Sigmoid colon (tissue), 7 donors: ENCODE data around the gene OR5M8. TPM values are rescaled to one million over a fixed set of nuclear protein-coding genes. Genes with fewer than 3 reads are reported as not detected.

Source experiments
- DNase-seq: peaks from one replicate; pipeline ENCODE4 v3.0.0-alpha.2; 2019
- H3K27ac ChIP-seq, 4 donors: fragments of 200-600 bp; sonication (generic); one replicate each; pipeline ENCODE4 v1.5.1; 2016 to 2019; ENCODE audit warnings: mild to moderate bottlenecking in 1 of 4
- H3K27me3 ChIP-seq, 3 donors: fragments of 200-600 bp; sonication (generic); one replicate each; pipeline ENCODE4 v1.5.1; 2019; ENCODE audit warnings: mild to moderate bottlenecking in 1 of 3
- H3K36me3 ChIP-seq, 4 donors: fragments of 200-600 bp; sonication (generic); one replicate each; pipeline ENCODE4 v1.5.1; 2016 to 2019
- H3K4me1 ChIP-seq, 4 donors: fragments of 200-600 bp; sonication (generic); one replicate each; pipeline ENCODE4 v1.5.1; 2017 to 2019
- H3K4me3 ChIP-seq, 4 donors: fragments of 200-600 bp; sonication (generic); one replicate each; pipeline ENCODE4 v1.5.1; 2017 to 2019; ENCODE audit warnings: mild to moderate bottlenecking in 2 of 4, moderate library complexity in 1 of 4
- H3K9me3 ChIP-seq, 4 donors: fragments of 200-600 bp in 3 of 4; sonication (generic) in 3 of 4; one replicate each; pipeline versions ENCODE4 v1.5.1 to v1.6.1; 2013 to 2019
- EP300 ChIP-seq, 4 donors: sonication (generic); formaldehyde crosslinking; IDR thresholded peaks; one replicate each; pipeline ENCODE4 v1.6.1; 2017; ENCODE audit warnings: antibody characterized with exemption in 4 of 4
- POLR2A ChIP-seq, 2 donors: fragments of 450-650 bp; IDR thresholded peaks; one replicate each; pipeline ENCODE4 v1.6.1; 2016; ENCODE audit warnings: antibody characterized with exemption in 2 of 2, mild to moderate bottlenecking in 2 of 2, moderate library complexity in 2 of 2
- POLR2AphosphoS5 ChIP-seq, 4 donors: sonication (generic); formaldehyde crosslinking; IDR thresholded peaks; one replicate each; pipeline ENCODE4 v1.6.1; 2017; ENCODE audit warnings: antibody characterized with exemption in 4 of 4
- WGBS, 2 donors: extraction: QIAGEN DNeasy Blood & Tissue Kit; methylation state at CpG; one replicate each; pipeline ENCODE4 v1.1.7; 2013; 5-methylcytosine and 5-hydroxymethylcytosine counted together
- intact Hi-C: fragments of 100-400 bp; cut with DNase I; formaldehyde crosslinking; loops from one replicate; pipeline ENCODE4 v1.15.1; 2023
- polyA plus RNA-seq, 3 donors: library from polyadenylated mRNA; stranded (reverse); fragments of 200-250 nt; gene quantifications; one replicate each; pipeline ENCODE4 v1.2.3, GENCODE V29; 2013
- total RNA-seq, 4 donors: library from RNA; depleted of rRNA; stranded (reverse); fragments of >200 nt; gene quantifications; one replicate each; pipeline ENCODE4 v1.1.0, GENCODE V29; 2016
- TF ChIP-seq, protein P1 (sequence below), 4 experiments: fragments of 450-650 bp in 3 of 4; fragments of 200-600 bp in 1 of 4; IDR thresholded peaks; one replicate each; pipeline ENCODE4 v1.5.1; 2016 to 2019; ENCODE audit warnings: antibody characterized with exemption in 4 of 4, mild to moderate bottlenecking in 3 of 4, moderate library complexity in 2 of 4
- donor health status: healthy with polysubstance abuse.
- donor health status: Bipolar disorder and iron deficiency.
- donor health status: healthy.

Gene OR5M8
- total and polyA plus RNA-seq, 7 donors, result not detected

DNA sequence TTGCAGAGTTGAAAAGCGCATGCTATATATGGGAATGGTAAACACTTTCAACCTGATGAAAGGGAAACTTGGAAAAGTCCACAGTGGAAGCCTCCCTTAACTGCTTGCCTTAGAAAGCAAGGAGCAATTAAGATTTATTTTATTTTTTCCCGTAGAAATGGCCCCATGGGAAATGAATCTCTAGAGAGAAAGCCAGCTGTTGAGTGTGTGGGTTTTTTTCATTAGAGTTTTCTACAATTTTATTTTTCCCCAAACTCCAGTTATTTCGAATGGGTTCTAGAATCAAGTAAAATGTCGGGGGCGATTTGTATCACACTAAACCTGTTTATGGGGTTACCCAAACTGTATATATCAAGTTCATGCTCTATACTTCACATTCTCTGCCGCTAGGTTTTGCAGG is 17.9 kb downstream of the OR5M8 start, which contains the start of gene OR5M3:
OR5M3 (minus strand) TSS at position 101 of the 400 bp plus-strand sequence. CDS start 2,855 bp downstream, outside the sequence.
- Histone ChIP-seq H3K4me1 (no peaks in the 10 kb centered on the region), H3K27me3 (no peaks in the 10 kb centered on the region), H3K27ac (no peak within 1 kb of the TSS), H3K36me3 (no peaks in the 10 kb centered on the region), H3K4me3 (no peak within 1 kb of the TSS), H3K9me3 (no peaks in the 10 kb centered on the region)
- intact Hi-C loops, result no loop called here
- DNase-seq, result no peak
- WGBS, 2 donors, result 82 to 86% methylated on average over 6 of the region's 6 CpGs
- no peak for TF ChIP-seq POLR2A (IDR thresholded peaks at IDR 0.05)
- TF ChIP-seq EP300 (IDR thresholded peaks at IDR 0.05), result no peak
- TF ChIP-seq, protein P1, sequence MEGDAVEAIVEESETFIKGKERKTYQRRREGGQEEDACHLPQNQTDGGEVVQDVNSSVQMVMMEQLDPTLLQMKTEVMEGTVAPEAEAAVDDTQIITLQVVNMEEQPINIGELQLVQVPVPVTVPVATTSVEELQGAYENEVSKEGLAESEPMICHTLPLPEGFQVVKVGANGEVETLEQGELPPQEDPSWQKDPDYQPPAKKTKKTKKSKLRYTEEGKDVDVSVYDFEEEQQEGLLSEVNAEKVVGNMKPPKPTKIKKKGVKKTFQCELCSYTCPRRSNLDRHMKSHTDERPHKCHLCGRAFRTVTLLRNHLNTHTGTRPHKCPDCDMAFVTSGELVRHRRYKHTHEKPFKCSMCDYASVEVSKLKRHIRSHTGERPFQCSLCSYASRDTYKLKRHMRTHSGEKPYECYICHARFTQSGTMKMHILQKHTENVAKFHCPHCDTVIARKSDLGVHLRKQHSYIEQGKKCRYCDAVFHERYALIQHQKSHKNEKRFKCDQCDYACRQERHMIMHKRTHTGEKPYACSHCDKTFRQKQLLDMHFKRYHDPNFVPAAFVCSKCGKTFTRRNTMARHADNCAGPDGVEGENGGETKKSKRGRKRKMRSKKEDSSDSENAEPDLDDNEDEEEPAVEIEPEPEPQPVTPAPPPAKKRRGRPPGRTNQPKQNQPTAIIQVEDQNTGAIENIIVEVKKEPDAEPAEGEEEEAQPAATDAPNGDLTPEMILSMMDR (IDR thresholded peaks at IDR 0.05), result no peak
- no peak for TF ChIP-seq POLR2AphosphoS5 (IDR thresholded peaks at IDR 0.05)

DNA sequence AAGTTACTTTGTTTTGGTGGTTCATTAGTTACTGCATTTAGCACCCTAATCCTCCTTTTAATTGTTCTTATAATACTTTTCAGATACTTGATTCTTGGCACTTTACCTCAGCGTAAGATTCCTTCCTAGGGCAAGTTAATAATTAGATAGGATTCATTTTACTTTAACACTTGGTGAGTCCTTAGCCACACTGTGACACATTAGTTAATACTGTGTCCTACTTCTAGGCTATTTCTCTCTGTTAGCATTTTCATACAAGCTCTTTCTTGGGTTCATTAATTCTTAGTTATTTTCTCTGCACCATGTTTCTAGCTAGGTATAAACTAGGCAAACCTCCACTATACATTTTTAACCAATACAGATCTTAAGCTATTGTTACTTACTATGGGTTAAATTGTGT is 34.1 kb downstream of the OR5M8 start:
- no peak for DNase-seq
- H3K36me3 ChIP-seq, result no peaks in the 10 kb centered on the region
- H3K4me3 ChIP-seq, result no peak overlapping the region
- TF ChIP-seq POLR2A (IDR thresholded peaks at IDR 0.05) (no peak), EP300 (IDR thresholded peaks at IDR 0.05) (no peak), POLR2AphosphoS5 (IDR thresholded peaks at IDR 0.05) (no peak)
- TF ChIP-seq, protein P1 (IDR thresholded peaks at IDR 0.05), result no peak
- no peaks in the 10 kb centered on the region for H3K4me1 ChIP-seq
- H3K27me3 ChIP-seq, result no peaks in the 10 kb centered on the region
- intact Hi-C loops, result no loop called here
- H3K27ac ChIP-seq, result no peak overlapping the region
- 89 to 94% methylated on average over 1 of the region's 1 CpG for WGBS, 2 donors
- H3K9me3 ChIP-seq, result no peaks in the 10 kb centered on the region

DNA sequence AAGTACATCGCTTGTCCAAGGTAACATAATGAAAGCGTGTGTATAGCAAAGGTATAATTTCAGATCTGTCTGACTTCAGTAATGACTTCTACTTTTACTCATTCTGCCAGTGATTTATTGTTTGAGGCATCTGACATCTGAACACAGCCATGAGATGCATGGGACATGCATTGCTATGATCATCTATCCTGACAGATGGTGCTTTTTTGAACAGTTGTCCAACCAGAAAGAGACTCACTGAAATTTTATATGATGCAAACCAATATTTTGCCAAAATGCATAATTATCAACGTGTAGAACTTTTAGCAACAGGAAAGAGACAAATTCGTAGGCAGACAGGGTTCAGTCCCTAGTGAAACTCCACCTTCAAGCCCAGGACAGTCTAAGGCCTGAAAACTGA is 37.6 kb downstream of the OR5M8 start:
- no peaks in the 10 kb centered on the region for H3K36me3 ChIP-seq
- H3K4me1 ChIP-seq, result no peaks in the 10 kb centered on the region
- no peaks in the 10 kb centered on the region for H3K9me3 ChIP-seq
- H3K27ac ChIP-seq, result no peak overlapping the region
- intact Hi-C loops, result no loop called here
- H3K27me3 ChIP-seq, result no peaks in the 10 kb centered on the region
- WGBS, 2 donors, result 80 to 85% methylated on average over 4 of the region's 4 CpGs
- no peak for DNase-seq
- TF ChIP-seq EP300 (IDR thresholded peaks at IDR 0.05), result no peak
- TF ChIP-seq, protein P1 (IDR thresholded peaks at IDR 0.05), result no peak
- TF ChIP-seq POLR2AphosphoS5 (IDR thresholded peaks at IDR 0.05), result no peak
- TF ChIP-seq POLR2A (IDR thresholded peaks at IDR 0.05), result no peak
- no peak overlapping the region for H3K4me3 ChIP-seq

Other genes with a start within 250 kb of the OR5M8 start
- not detected for gene OR5T3, start 239.1 kb downstream of the OR5M8 start, total RNA-seq
- gene OR5T3, start 239.1 kb downstream of the OR5M8 start, polyA plus RNA-seq, result not detected
- gene OR5T1, start 217.2 kb downstream of the OR5M8 start, total RNA-seq, result not detected
- gene OR5T1, start 217.2 kb downstream of the OR5M8 start, polyA plus RNA-seq, result not detected
- not detected for gene OR8H1, start 199.1 kb downstream of the OR5M8 start, total RNA-seq
- gene OR8H1, start 199.1 kb downstream of the OR5M8 start, polyA plus RNA-seq, result not detected
- gene OR8K3, start 176.2 kb downstream of the OR5M8 start, total RNA-seq, result not detected
- not detected for gene OR8K3, start 176.2 kb downstream of the OR5M8 start, polyA plus RNA-seq
- gene OR8K1, start 145.3 kb downstream of the OR5M8 start, total RNA-seq, result not detected
- gene OR8K1, start 145.3 kb downstream of the OR5M8 start, polyA plus RNA-seq, result not detected
- gene OR8J1, start 137.1 kb downstream of the OR5M8 start, total RNA-seq, result not detected
- not detected for gene OR8J1, start 137.1 kb downstream of the OR5M8 start, polyA plus RNA-seq
- not detected for gene OR8U1, start 115.7 kb downstream of the OR5M8 start, total RNA-seq
- not detected for gene OR8U1, start 115.7 kb downstream of the OR5M8 start, polyA plus RNA-seq
- gene OR5AL1, start 78.7 kb downstream of the OR5M8 start, total RNA-seq, result not detected
- not detected for gene OR5AL1, start 78.7 kb downstream of the OR5M8 start, polyA plus RNA-seq
- gene OR5M3, start 18.0 kb downstream of the OR5M8 start, total RNA-seq, result not detected
- gene OR5M3, start 18.0 kb downstream of the OR5M8 start, polyA plus RNA-seq, result not detected
- not detected for gene OR5M11, start 51.9 kb upstream of the OR5M8 start, total RNA-seq
- gene OR5M11, start 51.9 kb upstream of the OR5M8 start, polyA plus RNA-seq, result not detected
- not detected for gene OR5M10, start 86.4 kb upstream of the OR5M8 start, total RNA-seq
- not detected for gene OR5M10, start 86.4 kb upstream of the OR5M8 start, polyA plus RNA-seq
- gene OR5M1, start 123.5 kb upstream of the OR5M8 start, total RNA-seq, result not detected
- not detected for gene OR5M1, start 123.5 kb upstream of the OR5M8 start, polyA plus RNA-seq
- not detected for gene OR5AP2, start 151.1 kb upstream of the OR5M8 start, total RNA-seq
- not detected for gene OR5AP2, start 151.1 kb upstream of the OR5M8 start, polyA plus RNA-seq
- gene OR5AR1, start 172.3 kb upstream of the OR5M8 start, total RNA-seq, result not detected
- gene OR5AR1, start 172.3 kb upstream of the OR5M8 start, polyA plus RNA-seq, result not detected
- gene OR9G1, start 207.7 kb upstream of the OR5M8 start, total RNA-seq, result not detected
- gene OR9G1, start 207.7 kb upstream of the OR5M8 start, polyA plus RNA-seq, result 1 to 10 TPM in 1 of 3 donors, not detected in 2; 1.8 TPM